Activated naive CD8-positive, alpha-beta T cell (primary cell): ENCODE results near the gene SLC39A10.
"Not testable (repeated sequence)": the region's sequence is repeated elsewhere in the genome, so short reads cannot be mapped to it uniquely, and the experiment has no call there.

Experiments used
- H3K27ac Mint-ChIP-seq: one replicate; pipeline ENCODE4 v1.8.0; 2021; ENCODE audit warnings: mixed read lengths
- H3K27me3 Mint-ChIP-seq: one replicate; pipeline ENCODE4 v1.8.0; 2021; ENCODE audit warnings: mixed read lengths
- H3K36me3 Mint-ChIP-seq: one replicate; pipeline ENCODE4 v1.8.0; 2021; ENCODE audit warnings: mixed read lengths
- H3K4me1 Mint-ChIP-seq: one replicate; pipeline ENCODE4 v1.8.0; 2021; ENCODE audit warnings: low read depth, mixed read lengths
- H3K4me3 Mint-ChIP-seq: one replicate; pipeline ENCODE4 v1.8.0; 2021; ENCODE audit warnings: mild to moderate bottlenecking, mixed read lengths
- H3K9me3 Mint-ChIP-seq: one replicate; pipeline ENCODE4 v1.8.0; 2021; ENCODE audit warnings: low read depth, mixed read lengths

Gene SLC39A10

GRCh38 chr2:195675783-195676427, 18.9 kb downstream of the SLC39A10 start:
- H3K27me3 Mint-ChIP-seq = no peaks in the 10 kb centered on the region
- no peaks in the 10 kb centered on the region for H3K9me3 Mint-ChIP-seq
- no peak overlapping the region for H3K27ac Mint-ChIP-seq
- peaks cover 64% of the 10 kb centered on the region for H3K4me1 Mint-ChIP-seq
- peaks cover 14% of the 10 kb centered on the region for H3K36me3 Mint-ChIP-seq
- no peak overlapping the region for H3K4me3 Mint-ChIP-seq

- H3K36me3 Mint-ChIP-seq = peaks cover 20% of the 10 kb centered on the region
- no peak overlapping the region for H3K4me3 Mint-ChIP-seq
- H3K27ac Mint-ChIP-seq = peak overlapping the region; percentile 70
- H3K9me3 Mint-ChIP-seq = no peaks in the 10 kb centered on the region
- peaks cover 63% of the 10 kb centered on the region for H3K4me1 Mint-ChIP-seq
- no peaks in the 10 kb centered on the region for H3K27me3 Mint-ChIP-seq
Observed at GRCh38 chr2:195677290-195677689, 20.3 kb downstream of the SLC39A10 start.

- Mint-ChIP-seq H3K9me3 (no peaks in the 10 kb centered on the region), H3K27ac (no peak overlapping the region), H3K4me1 (peaks cover 60% of the 10 kb centered on the region), H3K36me3 (peaks cover 20% of the 10 kb centered on the region), H3K4me3 (peak overlapping the region; percentile 44), H3K27me3 (no peaks in the 10 kb centered on the region)
Observed at GRCh38 chr2:195677884-195678283, 20.9 kb downstream of the SLC39A10 start.

DNA sequence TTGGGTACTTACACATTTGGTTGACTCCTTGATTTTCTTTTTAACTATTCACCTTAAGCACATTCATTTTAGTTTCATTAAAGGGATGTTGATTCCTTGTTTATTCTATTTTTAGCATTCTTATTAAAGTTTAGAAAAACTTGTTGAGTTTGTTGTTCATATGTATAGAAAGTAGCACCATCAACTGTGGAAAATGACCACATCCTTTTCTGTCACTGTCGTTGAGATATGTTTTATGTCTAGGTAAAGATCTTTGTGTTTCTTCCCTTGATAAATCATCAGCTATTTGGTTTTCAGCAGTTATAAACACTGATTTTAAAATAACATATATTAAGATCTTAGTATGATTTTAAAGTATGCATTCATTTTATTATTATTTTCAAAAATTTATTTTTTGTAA, 25.1 kb downstream of the SLC39A10 start:
- Mint-ChIP-seq H3K4me1 (peaks cover 69% of the 10 kb centered on the region), H3K27ac (no peak overlapping the region), H3K4me3 (no peak overlapping the region), H3K9me3 (no peaks in the 10 kb centered on the region), H3K27me3 (no peaks in the 10 kb centered on the region), H3K36me3 (peaks cover 37% of the 10 kb centered on the region)

- Mint-ChIP-seq H3K27me3 (no peaks in the 10 kb centered on the region), H3K4me1 (peaks cover 60% of the 10 kb centered on the region), H3K9me3 (no peaks in the 10 kb centered on the region), H3K4me3 (no peak overlapping the region), H3K27ac (no peak overlapping the region), H3K36me3 (peaks cover 37% of the 10 kb centered on the region)
Observed at GRCh38 chr2:195683174-195683573, 26.1 kb downstream of the SLC39A10 start.

- H3K9me3 Mint-ChIP-seq = peaks cover 12% of the 10 kb centered on the region
- peaks cover 42% of the 10 kb centered on the region for H3K36me3 Mint-ChIP-seq
- no peak overlapping the region for H3K4me3 Mint-ChIP-seq
- peak overlapping the region; percentile 7 for H3K27ac Mint-ChIP-seq
- no peaks in the 10 kb centered on the region for H3K27me3 Mint-ChIP-seq
- H3K4me1 Mint-ChIP-seq = peaks cover 44% of the 10 kb centered on the region
Observed at GRCh38 chr2:195686564-195686963, 29.5 kb downstream of the SLC39A10 start.

GRCh38 chr2:195687320-195688086, 30.5 kb downstream of the SLC39A10 start:
- no peaks in the 10 kb centered on the region for H3K27me3 Mint-ChIP-seq
- peaks cover 18% of the 10 kb centered on the region for H3K9me3 Mint-ChIP-seq
- H3K4me1 Mint-ChIP-seq = peaks cover 47% of the 10 kb centered on the region
- no peak overlapping the region for H3K27ac Mint-ChIP-seq
- peaks cover 48% of the 10 kb centered on the region for H3K36me3 Mint-ChIP-seq
- no peak overlapping the region for H3K4me3 Mint-ChIP-seq

GRCh38 chr2:195692531-195692930, 35.5 kb downstream of the SLC39A10 start:
- H3K36me3 Mint-ChIP-seq = peaks cover 54% of the 10 kb centered on the region
- H3K4me3 Mint-ChIP-seq, H3K27ac Mint-ChIP-seq: not testable (repeated sequence)

GRCh38 chr2:195694553-195694952, 37.5 kb downstream of the SLC39A10 start:
- H3K4me3 Mint-ChIP-seq = no peak overlapping the region

More at GRCh38 chr2:195692531-195692930, 35.5 kb downstream of the SLC39A10 start:
- not testable (repeated sequence) for H3K27me3 Mint-ChIP-seq
- Mint-ChIP-seq H3K4me1 (peaks cover 42% of the 10 kb centered on the region), H3K9me3 (peaks cover 18% of the 10 kb centered on the region)

GRCh38 chr2:195695002-195695631, 38.1 kb downstream of the SLC39A10 start:
- H3K27me3 Mint-ChIP-seq = no peaks in the 10 kb centered on the region
- peaks cover 52% of the 10 kb centered on the region for H3K4me1 Mint-ChIP-seq
- no peak overlapping the region for H3K4me3 Mint-ChIP-seq
- H3K36me3 Mint-ChIP-seq = peaks cover 72% of the 10 kb centered on the region
- H3K9me3 Mint-ChIP-seq = peaks cover 30% of the 10 kb centered on the region
- H3K27ac Mint-ChIP-seq = no peak overlapping the region

More at GRCh38 chr2:195694553-195694952, 37.5 kb downstream of the SLC39A10 start:
- Mint-ChIP-seq H3K27me3 (no peaks in the 10 kb centered on the region), H3K27ac (peak overlapping the region; percentile 16), H3K9me3 (peaks cover 25% of the 10 kb centered on the region), H3K4me1 (peaks cover 52% of the 10 kb centered on the region), H3K36me3 (peaks cover 70% of the 10 kb centered on the region)

- Mint-ChIP-seq H3K4me1 (peaks cover 49% of the 10 kb centered on the region), H3K9me3 (peaks cover 31% of the 10 kb centered on the region), H3K36me3 (peaks cover 70% of the 10 kb centered on the region), H3K27ac (no peak overlapping the region), H3K4me3 (no peak overlapping the region), H3K27me3 (no peaks in the 10 kb centered on the region)
Observed at GRCh38 chr2:195696012-195696411, 39.0 kb downstream of the SLC39A10 start.

DNA sequence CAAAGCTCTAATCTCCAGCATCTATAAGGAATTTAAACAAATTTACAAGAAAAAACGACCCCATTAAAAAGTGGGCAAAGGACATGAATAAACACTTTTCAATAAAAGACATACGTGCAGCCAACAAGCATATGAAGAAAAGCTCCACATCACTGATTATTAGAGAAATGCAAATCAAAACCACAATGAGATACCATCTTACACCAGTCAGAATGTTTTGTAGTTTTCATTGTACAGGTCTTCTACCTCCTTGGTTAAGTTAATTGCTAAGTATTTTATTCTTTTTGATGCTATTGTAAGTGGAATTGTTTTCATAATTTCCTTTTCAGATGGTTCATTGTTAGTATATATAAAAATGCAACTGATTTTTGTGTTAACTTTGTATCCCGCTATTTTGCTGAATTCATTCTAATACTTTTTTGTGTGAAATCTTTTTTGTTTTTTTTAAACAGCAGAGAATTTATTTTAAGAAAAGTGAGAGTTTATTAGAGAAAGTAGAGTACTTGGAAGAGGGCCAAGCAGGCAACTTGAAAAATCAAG, 40.7 kb downstream of the SLC39A10 start:
- H3K27ac Mint-ChIP-seq = no peak overlapping the region
- peaks cover 62% of the 10 kb centered on the region for H3K36me3 Mint-ChIP-seq
- peaks cover 23% of the 10 kb centered on the region for H3K9me3 Mint-ChIP-seq
- H3K4me1 Mint-ChIP-seq = peaks cover 38% of the 10 kb centered on the region
- no peaks in the 10 kb centered on the region for H3K27me3 Mint-ChIP-seq
- no peak overlapping the region for H3K4me3 Mint-ChIP-seq

GRCh38 chr2:195700480-195700879, 43.5 kb downstream of the SLC39A10 start:
- peaks cover 23% of the 10 kb centered on the region for H3K9me3 Mint-ChIP-seq
- peaks cover 49% of the 10 kb centered on the region for H3K36me3 Mint-ChIP-seq
- no peak overlapping the region for H3K27ac Mint-ChIP-seq
- H3K4me1 Mint-ChIP-seq = peaks cover 24% of the 10 kb centered on the region
- H3K27me3 Mint-ChIP-seq = no peaks in the 10 kb centered on the region
- no peak overlapping the region for H3K4me3 Mint-ChIP-seq

DNA sequence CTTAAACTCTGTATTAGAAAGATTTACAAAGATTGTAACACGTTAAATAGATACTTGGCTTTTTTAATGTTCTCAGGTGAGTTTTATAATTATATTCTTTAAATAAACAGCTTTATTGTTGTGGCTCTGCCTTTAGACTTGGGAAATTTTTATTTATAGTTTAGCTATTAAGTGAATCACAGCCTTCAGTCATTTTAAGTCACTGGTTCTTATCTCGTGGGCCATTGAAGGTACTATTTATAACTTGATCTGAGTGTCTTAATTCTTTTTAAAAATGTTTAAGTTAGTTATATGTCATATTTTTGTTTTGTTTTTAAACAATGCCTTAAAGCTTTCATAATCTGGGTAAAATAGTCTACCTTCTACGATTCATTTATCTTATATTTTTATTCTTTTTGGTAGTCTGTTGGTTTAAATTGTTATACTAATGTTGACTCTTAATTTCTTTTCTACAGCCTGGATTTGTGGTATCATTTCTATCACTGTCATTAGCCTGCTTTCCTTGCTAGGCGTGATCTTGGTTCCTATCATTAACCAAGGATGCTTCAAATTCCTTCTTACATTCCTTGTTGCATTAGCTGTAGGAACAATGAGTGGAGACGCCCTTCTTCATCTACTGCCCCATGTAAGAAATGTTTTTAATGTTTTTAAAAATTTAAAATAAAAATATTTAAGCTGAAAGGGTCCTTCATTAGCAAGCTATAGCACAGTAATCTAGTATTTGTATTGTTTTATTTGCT, 49.3 kb downstream of the SLC39A10 start:
- Mint-ChIP-seq H3K27me3 (no peaks in the 10 kb centered on the region), H3K4me3 (no peak overlapping the region), H3K4me1 (peaks cover 17% of the 10 kb centered on the region), H3K9me3 (peaks cover under 1% of the 10 kb centered on the region), H3K27ac (no peak overlapping the region), H3K36me3 (peaks cover 23% of the 10 kb centered on the region)
